RWPE1 (cell line): ENCODE results near the gene MORC3.
"Not testable (repeated sequence)": the region's sequence is repeated elsewhere in the genome, so short reads cannot be mapped to it uniquely, and the experiment has no call there.

Experiments used
- CTCF ChIA-PET: fragments of 350-600 bp; sonication (Branson Sonifier 250); formaldehyde crosslinking; extraction: SDS; loops from one replicate; lab custom pipeline; 2021; lab: Yijun Ruan, JAX
- POLR2A ChIA-PET: fragments of 400-600 bp; formaldehyde crosslinking; extraction: SDS; loops from one replicate; lab custom pipeline; 2020; ENCODE audit warnings: antibody characterized with exemption; ENCODE audit not compliant: low non-redundant PET; lab: Yijun Ruan, JAX
- DNase-seq: peaks from one replicate; pipeline ENCODE4 v3.0.0; 2012; ENCODE audit warnings: low spot score
- H3K27ac ChIP-seq: fragments of 450-650 bp; 2 replicates; pipeline ENCODE4 v1.5.1; 2017
- CTCF ChIP-seq: fragments of 450-650 bp; conservative IDR thresholded peaks from 2 replicates; pipeline ENCODE4 v1.5.1; 2017; ENCODE audit warnings: low read depth, mild to moderate bottlenecking

The MORC3 gene

GRCh38 chr21:36291509-36291908 lies 28.5 kb upstream of the MORC3 start:
- CTCF ChIA-PET: no interaction called here

GRCh38 chr21:36297406-36297937 lies 22.5 kb upstream of the MORC3 start:
- POLR2A ChIA-PET: no interaction called here
- no peak for TF ChIP-seq CTCF
- CTCF ChIA-PET: interaction anchor here (0.9 kb wide), 1 partner anchor 144 kb away, joined by 3 read pairs; no protein-coding TSS in a partner anchor
- peak overlapping the region; percentile 55 for H3K27ac ChIP-seq
- no peak for DNase-seq

More at GRCh38 chr21:36291509-36291908, 28.5 kb upstream of the MORC3 start:
- no peak for TF ChIP-seq CTCF
- POLR2A ChIA-PET: no interaction called here
- DNase-seq: no peak
- H3K27ac ChIP-seq: no peak overlapping the region

GRCh38 chr21:36297938-36298572 lies 21.9 kb upstream of the MORC3 start:
- ChIA-PET CTCF (interaction anchor here (0.9 to 1.3 kb wide), 2 partner anchors 14 to 145 kb away, joined by 3 to 4 read pairs; no protein-coding TSS in a partner anchor), POLR2A (no interaction called here)
- peak overlapping the region; percentile 55 for H3K27ac ChIP-seq
- peak; percentile 56 for DNase-seq
- no peak for TF ChIP-seq CTCF

GRCh38 chr21:36306872-36307534 lies 13.0 kb upstream of the MORC3 start:
- TF ChIP-seq CTCF: no peak
- CTCF ChIA-PET: interaction anchor here (0.6 to 0.9 kb wide), 4 partner anchors 16 to 180 kb away, joined by 3 to 4 read pairs (median 4); no protein-coding TSS in a partner anchor
- H3K27ac ChIP-seq: no peak overlapping the region
- POLR2A ChIA-PET: no interaction called here
- no peak for DNase-seq

GRCh38 chr21:36310016-36310415 lies 10.0 kb upstream of the MORC3 start:
- DNase-seq: no peak
- CTCF ChIA-PET: interaction anchor here (1.0 kb wide), 1 partner anchor 46 kb away, joined by 3 read pairs; no protein-coding TSS in a partner anchor
- no peak overlapping the region for H3K27ac ChIP-seq
- POLR2A ChIA-PET: no interaction called here
- TF ChIP-seq CTCF: no peak

GRCh38 chr21:36313446-36313845 lies 6.6 kb upstream of the MORC3 start:
- POLR2A ChIA-PET, DNase-seq, CTCF ChIA-PET, H3K27ac ChIP-seq: not testable (repeated sequence)

- H3K27ac ChIP-seq, CTCF ChIA-PET, DNase-seq, POLR2A ChIA-PET: not testable (repeated sequence)
Observed at GRCh38 chr21:36316045-36316444, 4.0 kb upstream of the MORC3 start.
